HCT116 (cell line): Measurements from ENCODE around the gene PCDHB14. TPM values are rescaled to one million over a fixed set of nuclear protein-coding genes. Genes with fewer than 3 reads are reported as not detected.
"Not testable (repeated sequence)": the region's sequence is repeated elsewhere in the genome, so short reads cannot be mapped to it uniquely, and the experiment has no call there.

ENCODE experiments used
- ATAC-seq: fragments of 200-7000 bp; cut with Tn5 transposase; 2 replicates; pipeline ENCODE4 v1.9.1; 2020; ENCODE audit warnings: mild to moderate bottlenecking, moderate library complexity
- BruUV-seq: library from RNA; stranded (reverse); fragments of 400-500 nt; replicated peaks from 2 replicates; lab custom pipeline; 2021; lab: Mats Ljungman, UMichigan
- CTCF ChIA-PET: fragments of 300-600 bp; sonication (Branson Sonifier 250); formaldehyde crosslinking; loops from one replicate; lab custom pipeline; 2021; ENCODE audit warnings: antibody characterized with exemption; lab: Charles Lee
- POLR2A ChIA-PET: fragments of 300-600, 350-600 bp; sonication (Branson Sonifier 250); formaldehyde crosslinking; loops from one replicate; lab custom pipeline; 2021; ENCODE audit warnings: antibody characterized with exemption; lab: Charles Lee
- RAD21 ChIA-PET, 2 experiments: fragments of 300-600 bp; sonication (Branson Sonifier 250); formaldehyde crosslinking; loops; one replicate each; lab custom pipeline; 2023; ENCODE audit warnings: low total read pairs in 2 of 2; ENCODE audit not compliant: uncharacterized antibody in 2 of 2, unreplicated experiment in 2 of 2, low non-redundant PET in 1 of 2; lab: Charles Lee
- DNase-seq: peaks from one replicate; pipeline ENCODE4 v3.0.0-alpha.2; 2010; ENCODE audit warnings: low read depth, low spot score
- H2AFZ ChIP-seq: fragments of 200-600 bp; shearing (Covaris generic), sonication (generic); 2 replicates; pipeline ENCODE4 v1.6.1; 2017; ENCODE audit warnings: low read depth, mixed run types, mixed read lengths, antibody characterized with exemption, low read length; ENCODE audit not compliant: poor library complexity, severe bottlenecking
- H3K27ac ChIP-seq: 2 replicates; pipeline ENCODE4 v1.5.1; 2012; ENCODE audit warnings: low read depth, low read length
- H3K27me3 ChIP-seq: fragments of 200-600 bp; sonication (generic); 2 replicates; pipeline ENCODE4 v1.6.1; 2016; ENCODE audit warnings: mixed run types, low read length, mixed read lengths; ENCODE audit not compliant: insufficient read depth
- H3K36me3 ChIP-seq, 2 experiments: fragments of 200-500 bp in 1 of 2; fragments of 200-600 bp in 1 of 2; sonication (Bioruptor generic) in 1 of 2; sonication (generic) in 1 of 2; 2 replicates each; pipeline versions ENCODE4 v1.5.1 to v1.6.1; 2014 to 2016; ENCODE audit warnings: low read length in 2 of 2, inconsistent platforms in 1 of 2, mixed read lengths in 1 of 2, mixed run types in 1 of 2; ENCODE audit not compliant: insufficient read depth in 2 of 2, control insufficient read depth in 1 of 2
- H3K4me1 ChIP-seq, 2 experiments: fragments of 200-600 bp in 1 of 2; sonication (generic) in 1 of 2; 2 replicates each; pipeline versions ENCODE4 v1.5.1 to v1.6.1; 2012 to 2017; ENCODE audit warnings: low read length in 2 of 2, inconsistent platforms in 1 of 2, mild to moderate bottlenecking in 1 of 2, mixed read lengths in 1 of 2, mixed run types in 1 of 2, moderate library complexity in 1 of 2; ENCODE audit not compliant: insufficient read depth in 2 of 2, control insufficient read depth in 1 of 2
- H3K4me2 ChIP-seq: fragments of 200-600 bp; sonication (generic); 2 replicates; pipeline ENCODE4 v1.6.1; 2017; ENCODE audit warnings: mixed run types, low read length, mixed read lengths
- H3K4me3 ChIP-seq, 2 experiments: fragments of 200-600 bp in 1 of 2; sonication (generic) in 1 of 2; replicated peaks in 1 of 2; 2 replicates each; pipeline ENCODE4 v1.5.1; 2011 to 2016; ENCODE audit warnings: low read length in 2 of 2, control low read depth in 1 of 2, low read depth in 1 of 2, mild to moderate bottlenecking in 1 of 2, mixed read lengths in 1 of 2, mixed run types in 1 of 2
- H3K79me2 ChIP-seq: fragments of 200-600 bp; sonication (generic); 2 replicates; pipeline ENCODE4 v1.6.1; 2017; ENCODE audit warnings: mild to moderate bottlenecking, mixed run types, low read length, moderate library complexity, mixed read lengths; ENCODE audit not compliant: insufficient read depth
- H3K9ac ChIP-seq: fragments of 200-600 bp; sonication (generic); 2 replicates; pipeline ENCODE4 v1.6.1; 2016; ENCODE audit warnings: low read length, mixed read lengths
- H3K9me2 ChIP-seq: fragments of 200-600 bp; sonication (generic), shearing (Covaris generic); 2 replicates; pipeline ENCODE4 v1.6.1; 2017; ENCODE audit warnings: mixed run types, mild to moderate bottlenecking, moderate library complexity; ENCODE audit not compliant: insufficient read depth
- H3K9me3 ChIP-seq, 2 experiments: fragments of 200-500 bp in 1 of 2; fragments of 200-600 bp in 1 of 2; sonication (Bioruptor generic) in 1 of 2; sonication (generic) in 1 of 2; 2 replicates each; pipeline ENCODE4 v1.6.1; 2014 to 2017; ENCODE audit warnings: low read length in 2 of 2, mixed read lengths in 2 of 2, inconsistent platforms in 1 of 2, low read depth in 1 of 2, mild to moderate bottlenecking in 1 of 2, mixed run types in 1 of 2, moderate library complexity in 1 of 2; ENCODE audit not compliant: control insufficient read depth in 1 of 2, insufficient read depth in 1 of 2
- H4K20me1 ChIP-seq: fragments of 200-600 bp; sonication (generic), shearing (Covaris generic); 2 replicates; pipeline ENCODE4 v1.6.1; 2017; ENCODE audit warnings: mixed run types, mild to moderate bottlenecking, moderate library complexity; ENCODE audit not compliant: insufficient read depth
- EGR1 ChIP-seq: IDR thresholded peaks from 2 replicates; pipeline ENCODE4 v1.6.1; 2012; ENCODE audit warnings: low read depth
- EZH2phosphoT487 ChIP-seq: fragments of 200-600 bp; IDR thresholded peaks from 2 replicates; pipeline ENCODE4 v1.6.1; 2018; ENCODE audit warnings: antibody characterized with exemption, borderline replicate concordance
- POLR2A ChIP-seq: IDR thresholded peaks from 2 replicates; pipeline ENCODE4 v1.7.0; 2011; ENCODE audit warnings: borderline replicate concordance; ENCODE audit not compliant: insufficient read depth, insufficient read length; ENCODE audit errors: extremely low read depth
- RAD21 ChIP-seq: IDR thresholded peaks from 2 replicates; pipeline ENCODE4 v1.6.1; 2012; ENCODE audit warnings: low read depth, mild to moderate bottlenecking
- REST ChIP-seq: IDR thresholded peaks from 2 replicates; pipeline ENCODE4 v1.6.1; 2012; ENCODE audit warnings: low read depth
- TCF7L2 ChIP-seq: IDR thresholded peaks from 2 replicates; pipeline ENCODE4 v1.7.0; 2011; ENCODE audit warnings: borderline replicate concordance, inconsistent platforms; ENCODE audit not compliant: insufficient read depth, insufficient read length; ENCODE audit errors: extremely low read depth
- ZNF274 ChIP-seq: fragments of 200-500 bp; sonication (Bioruptor generic); IDR thresholded peaks from 2 replicates; pipeline ENCODE4 v1.6.1; 2014; ENCODE audit warnings: mild to moderate bottlenecking, low read depth, low read length, inconsistent platforms
- intact Hi-C: fragments of 100-400 bp; cut with micrococcal nuclease; formaldehyde crosslinking; loops from 2 replicates; pipeline ENCODE4 v1.10.0; 2022
- total RNA-seq: library from RNA; stranded (reverse); gene quantifications from one replicate; pipeline ENCODE4 v1.2.1, GENCODE V29; 2021; ENCODE audit not compliant: unreplicated experiment

PCDHB14 gene
- total RNA-seq, 1 experiment from 2014 or later: 0.27 TPM

DNA sequence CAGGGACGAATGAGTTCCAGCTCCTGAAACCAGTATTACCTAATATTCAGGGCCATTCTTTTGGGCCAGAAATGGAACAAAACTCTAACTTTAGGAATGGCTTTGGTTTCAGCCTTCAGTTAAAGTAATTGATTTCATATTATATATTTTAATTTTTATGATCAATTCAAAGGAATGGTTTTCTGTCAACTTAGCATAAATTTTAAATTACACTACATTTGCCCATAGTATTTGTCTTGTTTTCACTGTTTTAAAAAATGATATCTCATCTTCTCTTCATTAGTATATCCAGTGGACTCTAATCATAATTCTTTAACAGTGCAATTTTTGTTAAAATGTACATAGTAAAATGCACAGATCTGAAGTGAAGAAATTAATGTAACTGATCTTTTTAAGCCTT is 42.8 kb upstream of the PCDHB14 start (continued):
- no peak for TF ChIP-seq REST
- TF ChIP-seq TCF7L2: no peak
- no peak for TF ChIP-seq EGR1
- no peak for TF ChIP-seq EZH2phosphoT487
- TF ChIP-seq POLR2A: no peak
- no peak for TF ChIP-seq ZNF274
- no peak for TF ChIP-seq RAD21

DNA sequence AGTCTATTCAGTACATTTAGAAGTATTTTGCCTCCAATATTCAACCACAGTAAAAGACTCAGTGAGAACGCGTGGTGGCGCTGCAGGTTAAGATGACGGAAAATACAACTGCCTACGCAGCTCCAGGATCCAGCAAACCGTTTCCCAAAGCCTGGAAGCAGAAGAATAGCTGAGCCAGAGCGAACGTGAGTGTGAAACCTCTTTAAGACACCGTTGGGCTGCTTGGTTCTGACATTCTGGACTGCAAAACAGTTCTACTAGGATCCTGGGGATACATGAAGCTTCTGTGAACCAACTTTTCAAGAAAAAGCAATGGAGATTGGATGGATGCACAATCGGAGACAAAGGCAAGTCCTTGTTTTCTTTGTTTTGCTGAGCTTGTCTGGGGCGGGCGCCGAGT is 40.9 kb upstream of the PCDHB14 start, which contains the start of gene PCDHB16:
Gene PCDHB16, plus strand, starts transcription at position 140 of the 400 bp plus-strand sequence. Its CDS starts 173 bp downstream, at position 313.
- H2AFZ ChIP-seq: no peak within 1 kb of the TSS
- ChIA-PET CTCF (no interaction called here), RAD21 (no interaction called here), POLR2A (no interaction called here)
- intact Hi-C loops: no loop called here
- no TSS peak for BruUV-seq
- no peak within 1 kb of the TSS for H3K9ac ChIP-seq
- H3K4me1 ChIP-seq: no peaks in the 10 kb centered on the region
- no peaks in the 10 kb centered on the region for H3K27me3 ChIP-seq
- H4K20me1 ChIP-seq: no peaks in the 10 kb centered on the region
- no peak within 1 kb of the TSS for H3K4me3 ChIP-seq
- no peaks in the 10 kb centered on the region for H3K9me2 ChIP-seq
- peaks cover 0 to 6% of the 10 kb centered on the region in 2 experiments; a peak in 2 of 4 replicates for H3K9me3 ChIP-seq
- no peaks in the 10 kb centered on the region for H3K36me3 ChIP-seq
- TF ChIP-seq EGR1 (no peak), RAD21 (peak; percentile 7; the same call in 1 of the 2 replicates)
- no peak within 1 kb of the TSS for H3K4me2 ChIP-seq
- DNase-seq: no peak
- no peaks in the 10 kb centered on the region for H3K79me2 ChIP-seq
- no peak for ATAC-seq
- no peak within 1 kb of the TSS for H3K27ac ChIP-seq

DNA sequence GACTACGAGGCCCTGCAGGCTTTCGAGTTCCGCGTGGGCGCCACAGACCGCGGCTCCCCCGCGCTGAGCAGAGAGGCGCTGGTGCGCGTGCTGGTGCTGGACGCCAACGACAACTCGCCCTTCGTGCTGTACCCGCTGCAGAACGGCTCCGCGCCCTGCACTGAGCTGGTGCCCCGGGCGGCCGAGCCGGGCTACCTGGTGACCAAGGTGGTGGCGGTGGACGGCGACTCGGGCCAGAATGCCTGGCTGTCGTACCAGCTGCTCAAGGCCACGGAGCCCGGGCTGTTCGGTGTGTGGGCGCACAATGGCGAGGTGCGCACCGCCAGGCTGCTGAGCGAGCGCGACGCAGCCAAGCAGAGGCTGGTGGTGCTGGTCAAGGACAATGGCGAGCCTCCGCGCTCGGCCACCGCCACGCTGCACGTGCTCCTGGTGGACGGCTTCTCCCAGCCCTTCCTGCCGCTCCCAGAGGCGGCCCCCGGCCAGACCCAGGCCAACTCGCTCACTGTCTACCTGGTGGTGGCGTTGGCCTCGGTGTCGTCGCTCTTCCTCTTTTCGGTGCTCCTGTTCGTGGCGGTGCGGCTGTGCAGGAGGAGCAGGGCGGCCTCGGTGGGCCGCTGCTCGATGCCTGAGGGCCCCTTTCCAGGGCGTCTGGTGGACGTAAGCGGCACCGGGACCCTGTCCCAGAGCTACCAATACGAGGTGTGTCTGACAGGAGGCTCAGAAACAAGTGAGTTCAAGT is 38.9 kb upstream of the PCDHB14 start:
- H3K36me3 ChIP-seq, H3K79me2 ChIP-seq, H3K9me2 ChIP-seq, H3K27ac ChIP-seq, DNase-seq, H3K27me3 ChIP-seq, H4K20me1 ChIP-seq, H3K9me3 ChIP-seq, H3K4me1 ChIP-seq, BruUV-seq, POLR2A ChIA-PET, H3K4me2 ChIP-seq, H2AFZ ChIP-seq, H3K4me3 ChIP-seq, H3K9ac ChIP-seq, RAD21 ChIA-PET, CTCF ChIA-PET, intact Hi-C loops, ATAC-seq: not testable (repeated sequence)
